Sigmoid colon (tissue), 7 donors: ENCODE results near the gene CEP20. TPM values are rescaled to one million over a fixed set of nuclear protein-coding genes. Genes with fewer than 3 reads are reported as not detected.

Experiments
- DNase-seq: peaks from one replicate; pipeline ENCODE4 v3.0.0-alpha.2; 2019
- H3K27ac ChIP-seq, 4 donors: fragments of 200-600 bp; sonication (generic); one replicate each; pipeline ENCODE4 v1.5.1; 2016 to 2019; ENCODE audit warnings: mild to moderate bottlenecking in 1 of 4
- H3K27me3 ChIP-seq, 3 donors: fragments of 200-600 bp; sonication (generic); one replicate each; pipeline ENCODE4 v1.5.1; 2019; ENCODE audit warnings: mild to moderate bottlenecking in 1 of 3
- H3K36me3 ChIP-seq, 4 donors: fragments of 200-600 bp; sonication (generic); one replicate each; pipeline ENCODE4 v1.5.1; 2016 to 2019
- H3K4me1 ChIP-seq, 4 donors: fragments of 200-600 bp; sonication (generic); one replicate each; pipeline ENCODE4 v1.5.1; 2017 to 2019
- H3K4me3 ChIP-seq, 4 donors: fragments of 200-600 bp; sonication (generic); one replicate each; pipeline ENCODE4 v1.5.1; 2017 to 2019; ENCODE audit warnings: mild to moderate bottlenecking in 2 of 4, moderate library complexity in 1 of 4
- H3K9me3 ChIP-seq, 4 donors: fragments of 200-600 bp in 3 of 4; sonication (generic) in 3 of 4; one replicate each; pipeline versions ENCODE4 v1.5.1 to v1.6.1; 2013 to 2019
- EP300 ChIP-seq, 4 donors: sonication (generic); formaldehyde crosslinking; IDR thresholded peaks; one replicate each; pipeline ENCODE4 v1.6.1; 2017; ENCODE audit warnings: antibody characterized with exemption in 4 of 4
- POLR2A ChIP-seq, 2 donors: fragments of 450-650 bp; IDR thresholded peaks; one replicate each; pipeline ENCODE4 v1.6.1; 2016; ENCODE audit warnings: antibody characterized with exemption in 2 of 2, mild to moderate bottlenecking in 2 of 2, moderate library complexity in 2 of 2
- POLR2AphosphoS5 ChIP-seq, 4 donors: sonication (generic); formaldehyde crosslinking; IDR thresholded peaks; one replicate each; pipeline ENCODE4 v1.6.1; 2017; ENCODE audit warnings: antibody characterized with exemption in 4 of 4
- WGBS, 2 donors: extraction: QIAGEN DNeasy Blood & Tissue Kit; methylation state at CpG; one replicate each; pipeline ENCODE4 v1.1.7; 2013; 5-methylcytosine and 5-hydroxymethylcytosine counted together
- intact Hi-C: fragments of 100-400 bp; cut with DNase I; formaldehyde crosslinking; loops from one replicate; pipeline ENCODE4 v1.15.1; 2023
- polyA plus RNA-seq, 3 donors: library from polyadenylated mRNA; stranded (reverse); fragments of 200-250 nt; gene quantifications; one replicate each; pipeline ENCODE4 v1.2.3, GENCODE V29; 2013
- total RNA-seq, 4 donors: library from RNA; depleted of rRNA; stranded (reverse); fragments of >200 nt; gene quantifications; one replicate each; pipeline ENCODE4 v1.1.0, GENCODE V29; 2016
- TF ChIP-seq, protein P1 (sequence below), 4 experiments: fragments of 450-650 bp in 3 of 4; fragments of 200-600 bp in 1 of 4; IDR thresholded peaks; one replicate each; pipeline ENCODE4 v1.5.1; 2016 to 2019; ENCODE audit warnings: antibody characterized with exemption in 4 of 4, mild to moderate bottlenecking in 3 of 4, moderate library complexity in 2 of 4
- donor health status: healthy with polysubstance abuse.
- donor health status: Bipolar disorder and iron deficiency.
- donor health status: healthy.

CEP20 gene
- total and polyA plus RNA-seq, 7 donors = 23.9 to 44.2 (median 31.6) TPM

DNA sequence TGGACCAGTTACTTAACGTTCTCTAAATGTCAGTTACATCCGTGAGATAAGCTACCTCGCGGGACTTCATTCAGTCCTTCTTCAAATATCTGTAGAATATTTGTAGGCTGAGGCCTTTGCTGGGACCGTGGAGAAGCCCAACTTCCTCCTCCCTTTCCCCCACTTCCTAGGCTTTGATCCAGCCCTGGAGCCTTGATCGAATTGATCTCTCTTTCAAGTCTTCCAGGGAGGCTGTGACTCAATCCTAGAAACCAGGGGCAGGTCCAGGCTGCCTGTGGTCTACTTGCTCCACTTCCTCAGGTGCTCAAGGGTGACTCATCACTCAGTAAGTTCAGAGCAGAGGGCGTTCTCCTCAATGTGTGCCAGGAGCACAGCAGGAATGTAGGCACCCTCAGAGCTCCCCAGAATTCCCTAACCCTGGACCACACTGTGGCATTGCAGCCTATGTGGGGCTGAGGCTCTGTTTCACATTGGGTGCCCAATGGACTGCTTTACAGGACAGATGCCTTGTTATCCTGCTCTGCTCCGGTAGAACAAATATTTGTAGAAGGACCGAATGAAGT, 11.2 kb upstream of the CEP20 start:
- no peak for DNase-seq
- intact Hi-C loops = no loop called here
- Histone ChIP-seq H3K27ac (no peak overlapping the region), H3K4me3 (no peak overlapping the region), H3K4me1 (no peaks in the 10 kb centered on the region), H3K36me3 (no peaks in the 10 kb centered on the region), H3K9me3 (no peaks in the 10 kb centered on the region), H3K27me3 (no peaks in the 10 kb centered on the region)
- 23 to 59% methylated on average over 9 of the region's 9 CpGs for WGBS, 2 donors
- TF ChIP-seq POLR2AphosphoS5 (IDR thresholded peaks at IDR 0.05) (no peak), EP300 (IDR thresholded peaks at IDR 0.05) (no peak), POLR2A (IDR thresholded peaks at IDR 0.05) (no peak)
- TF ChIP-seq, protein P1, sequence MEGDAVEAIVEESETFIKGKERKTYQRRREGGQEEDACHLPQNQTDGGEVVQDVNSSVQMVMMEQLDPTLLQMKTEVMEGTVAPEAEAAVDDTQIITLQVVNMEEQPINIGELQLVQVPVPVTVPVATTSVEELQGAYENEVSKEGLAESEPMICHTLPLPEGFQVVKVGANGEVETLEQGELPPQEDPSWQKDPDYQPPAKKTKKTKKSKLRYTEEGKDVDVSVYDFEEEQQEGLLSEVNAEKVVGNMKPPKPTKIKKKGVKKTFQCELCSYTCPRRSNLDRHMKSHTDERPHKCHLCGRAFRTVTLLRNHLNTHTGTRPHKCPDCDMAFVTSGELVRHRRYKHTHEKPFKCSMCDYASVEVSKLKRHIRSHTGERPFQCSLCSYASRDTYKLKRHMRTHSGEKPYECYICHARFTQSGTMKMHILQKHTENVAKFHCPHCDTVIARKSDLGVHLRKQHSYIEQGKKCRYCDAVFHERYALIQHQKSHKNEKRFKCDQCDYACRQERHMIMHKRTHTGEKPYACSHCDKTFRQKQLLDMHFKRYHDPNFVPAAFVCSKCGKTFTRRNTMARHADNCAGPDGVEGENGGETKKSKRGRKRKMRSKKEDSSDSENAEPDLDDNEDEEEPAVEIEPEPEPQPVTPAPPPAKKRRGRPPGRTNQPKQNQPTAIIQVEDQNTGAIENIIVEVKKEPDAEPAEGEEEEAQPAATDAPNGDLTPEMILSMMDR (IDR thresholded peaks at IDR 0.05) = no peak

DNA sequence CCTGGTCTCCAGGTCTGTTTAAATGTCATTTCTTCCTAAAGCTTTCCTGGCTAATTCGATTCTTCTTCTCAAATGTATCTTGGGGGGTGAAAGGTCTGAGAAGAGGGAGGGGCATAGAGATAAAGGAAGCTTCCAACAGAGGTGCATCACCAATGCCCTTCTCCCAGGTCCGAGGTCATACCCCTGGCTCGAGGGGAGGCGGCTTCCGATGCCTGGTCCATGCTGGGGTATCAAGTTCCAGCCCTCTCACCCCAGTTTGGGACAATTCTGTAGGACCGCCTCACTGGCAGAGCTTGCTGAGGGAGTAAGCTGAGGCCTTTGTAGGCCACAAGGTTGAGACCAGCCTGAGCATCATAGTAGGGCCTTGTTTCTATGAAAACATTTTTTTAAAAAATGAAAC, 10.3 kb upstream of the CEP20 start:
- no peaks in the 10 kb centered on the region for H3K36me3 ChIP-seq
- TF ChIP-seq EP300 (IDR thresholded peaks at IDR 0.05) (no peak), POLR2A (IDR thresholded peaks at IDR 0.05) (no peak), POLR2AphosphoS5 (IDR thresholded peaks at IDR 0.05) (no peak)
- TF ChIP-seq, protein P1 (IDR thresholded peaks at IDR 0.05) = no peak
- H3K9me3 ChIP-seq = no peaks in the 10 kb centered on the region
- WGBS, 2 donors = 95 to 96% methylated on average over 6 of the region's 6 CpGs
- no peaks in the 10 kb centered on the region for H3K27me3 ChIP-seq
- H3K4me1 ChIP-seq = no peaks in the 10 kb centered on the region
- no peak overlapping the region for H3K27ac ChIP-seq
- DNase-seq = no peak
- intact Hi-C loops = no loop called here
- no peak overlapping the region for H3K4me3 ChIP-seq

DNA sequence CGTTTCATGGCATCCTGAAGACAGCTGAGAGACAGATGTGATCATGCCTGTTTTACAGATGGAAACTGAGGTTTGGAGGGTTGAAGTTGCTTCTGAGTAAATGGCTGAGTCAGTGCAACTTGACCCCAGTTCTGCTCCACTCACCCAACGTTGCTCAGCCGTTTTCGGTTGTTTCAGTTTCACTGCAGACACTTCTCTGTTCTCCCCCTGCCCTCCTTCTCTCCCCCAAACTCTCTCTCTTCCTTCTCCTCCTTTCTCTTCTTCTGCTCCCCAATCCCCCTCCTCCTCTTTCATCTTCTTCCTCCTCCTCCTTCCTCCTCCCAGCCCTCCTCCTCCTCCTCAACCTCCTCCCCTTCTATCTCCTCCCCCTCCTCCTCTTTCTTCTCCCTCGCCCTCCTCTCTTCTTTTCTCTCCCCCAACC, 9.4 kb upstream of the CEP20 start:
- whole genome bisulfite sequencing, 2 donors = 49 to 76% methylated on average over 5 of the region's 5 CpGs
- Histone ChIP-seq H3K4me1 (no peaks in the 10 kb centered on the region), H3K4me3 (no peak overlapping the region), H3K36me3 (no peaks in the 10 kb centered on the region), H3K27me3 (no peaks in the 10 kb centered on the region), H3K9me3 (no peaks in the 10 kb centered on the region), H3K27ac (no peak overlapping the region)
- intact Hi-C loops = no loop called here
- TF ChIP-seq, protein P1 (IDR thresholded peaks at IDR 0.05) = no peak
- TF ChIP-seq POLR2AphosphoS5 (IDR thresholded peaks at IDR 0.05) (no peak), EP300 (IDR thresholded peaks at IDR 0.05) (no peak), POLR2A (IDR thresholded peaks at IDR 0.05) (no peak)
- no peak for DNase-seq

DNA sequence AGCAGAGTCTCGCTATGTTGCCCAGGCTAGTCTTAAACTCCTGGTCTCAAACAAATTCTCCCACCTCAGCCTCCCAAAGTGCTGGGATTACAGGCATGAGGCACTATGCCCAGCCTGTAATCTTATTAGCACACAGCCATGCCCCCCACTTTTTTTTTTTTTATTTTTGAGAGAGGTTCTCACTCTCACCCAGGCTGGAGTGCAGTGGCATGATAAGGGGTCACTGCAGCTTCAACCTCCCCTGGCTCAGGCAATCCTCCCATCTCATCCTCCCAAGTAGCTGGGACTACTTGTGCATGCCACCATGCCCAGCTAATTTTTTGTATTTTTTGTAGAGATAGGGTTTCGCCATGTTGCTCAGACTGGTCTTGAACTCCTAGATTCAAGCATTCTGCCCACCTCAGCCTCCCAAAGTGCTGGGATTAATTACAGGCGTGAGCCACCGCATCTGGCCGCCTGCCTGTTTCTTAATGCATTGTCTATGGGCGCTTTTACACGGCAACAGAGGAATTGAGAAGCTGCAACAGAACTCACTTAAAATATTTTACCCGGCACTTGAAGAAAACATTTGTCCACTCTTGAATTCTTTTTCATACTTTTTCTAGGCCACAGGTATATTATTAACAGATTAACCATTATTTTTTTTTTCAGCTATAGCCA, 8.8 kb upstream of the CEP20 start:
- H3K4me3 ChIP-seq = no peak overlapping the region
- no peaks in the 10 kb centered on the region for H3K36me3 ChIP-seq
- H3K4me1 ChIP-seq = no peaks in the 10 kb centered on the region
- no peaks in the 10 kb centered on the region for H3K9me3 ChIP-seq
- intact Hi-C loops = no loop called here
- 91 to 93% methylated on average over 8 of the region's 8 CpGs for WGBS, 2 donors
- H3K27ac ChIP-seq = no peak overlapping the region
- no peak for DNase-seq
- H3K27me3 ChIP-seq = no peaks in the 10 kb centered on the region
- TF ChIP-seq POLR2A (IDR thresholded peaks at IDR 0.05) = no peak
- no peak for TF ChIP-seq POLR2AphosphoS5 (IDR thresholded peaks at IDR 0.05)
- TF ChIP-seq EP300 (IDR thresholded peaks at IDR 0.05) = no peak
- TF ChIP-seq, protein P1 (IDR thresholded peaks at IDR 0.05) = no peak
